Endothelial cell of umbilical vein (primary cell): Measurements from ENCODE around the gene CD93. TPM values are rescaled to one million over a fixed set of nuclear protein-coding genes. Genes with fewer than 3 reads are reported as not detected.
A peak's percentile ranks its signal among the peaks of the same experiment; 100 is the strongest.

Experiments
- BruUV-seq: library from RNA; stranded (reverse); fragments of 400-500 nt; replicated peaks from 2 replicates; lab custom pipeline; 2021; lab: Mats Ljungman, UMichigan
- CTCF ChIA-PET: fragments of 300-600, 350-600 bp; sonication (Branson Sonifier 250); formaldehyde crosslinking; loops from one replicate; lab custom pipeline; 2021; ENCODE audit warnings: antibody characterized with exemption, inconsistent platforms; lab: Charles Lee
- POLR2A ChIA-PET: fragments of 300-600, 350-600 bp; sonication (Branson Sonifier 250); formaldehyde crosslinking; loops from one replicate; lab custom pipeline; 2021; ENCODE audit warnings: antibody characterized with exemption, inconsistent platforms; lab: Charles Lee
- DNase-seq: peaks from one replicate; pipeline ENCODE4 v3.0.0-alpha.2; 2011; ENCODE audit warnings: low read depth, low spot score
- FAIRE-seq: peaks from 2 replicates; lab custom pipeline; 2011; peaks lifted over from hg19 to GRCh38; lab: Jason Lieb, UNC
- H2AFZ ChIP-seq: 2 replicates; pipeline ENCODE4 v1.6.0; 2012; ENCODE audit warnings: low read depth, low read length, control low read depth, inconsistent platforms
- H3K27ac ChIP-seq: 2 replicates; pipeline ENCODE4 v1.5.1; 2011; ENCODE audit warnings: low read depth, mild to moderate bottlenecking, control low read depth, low read length, moderate library complexity; ENCODE audit not compliant: insufficient read depth
- H3K27me3 ChIP-seq, 2 experiments: 2 replicates each; pipeline versions ENCODE4 v1.6.0 to v1.6.1; 2011; ENCODE audit warnings: low read length in 2 of 2, mixed read lengths in 1 of 2; ENCODE audit not compliant: control insufficient read depth in 2 of 2, insufficient read depth in 2 of 2
- H3K36me3 ChIP-seq, 2 experiments: 2 replicates in 1 of 2; 3 replicates in 1 of 2; pipeline ENCODE4 v1.5.1; 2011; ENCODE audit warnings: low read length in 2 of 2, mild to moderate bottlenecking in 1 of 2, moderate library complexity in 1 of 2; ENCODE audit not compliant: control insufficient read depth in 2 of 2, insufficient read depth in 2 of 2; ENCODE audit errors: extremely low read depth in 1 of 2
- H3K4me1 ChIP-seq: 3 replicates; pipeline ENCODE4 v1.5.1; 2011; ENCODE audit warnings: mild to moderate bottlenecking, low read length; ENCODE audit not compliant: control insufficient read depth, insufficient read depth; ENCODE audit errors: extremely low read depth
- H3K4me2 ChIP-seq: 2 replicates; pipeline ENCODE4 v1.6.1; 2011; ENCODE audit warnings: low read length, control low read depth, mixed read lengths; ENCODE audit not compliant: insufficient read depth
- H3K4me3 ChIP-seq, 3 experiments: fragments of 200-600 bp in 1 of 3; sonication (generic), shearing (Covaris generic) in 1 of 3; replicated peaks in 1 of 3; 2 replicates each; pipeline ENCODE4 v1.5.1; 2011 to 2016; ENCODE audit warnings: control low read depth in 3 of 3, low read length in 3 of 3, mild to moderate bottlenecking in 2 of 3, inconsistent platforms in 1 of 3, low read depth in 1 of 3, moderate library complexity in 1 of 3; ENCODE audit not compliant: insufficient read depth in 1 of 3
- H3K79me2 ChIP-seq: 2 replicates; pipeline ENCODE4 v1.6.0; 2012; ENCODE audit warnings: low read length, inconsistent platforms; ENCODE audit not compliant: control insufficient read depth, insufficient read depth
- H3K9ac ChIP-seq: replicated peaks from 2 replicates; pipeline ENCODE3; 2011; ENCODE audit warnings: low read length, control low read depth; ENCODE audit not compliant: insufficient read depth; ENCODE audit errors: extremely low read depth
- H3K9me1 ChIP-seq: replicated peaks from 3 replicates; pipeline ENCODE4 v1.6.0; 2011; ENCODE audit warnings: mild to moderate bottlenecking, low read length; ENCODE audit not compliant: control insufficient read depth, insufficient read depth; ENCODE audit errors: extremely low read depth
- H3K9me3 ChIP-seq: replicated peaks from 2 replicates; pipeline ENCODE4 v1.5.1; 2012; ENCODE audit warnings: low read length, inconsistent platforms; ENCODE audit not compliant: control insufficient read depth, insufficient read depth
- H4K20me1 ChIP-seq: replicated peaks from 2 replicates; pipeline ENCODE3; 2011; ENCODE audit warnings: mild to moderate bottlenecking, low read length; ENCODE audit not compliant: control insufficient read depth, insufficient read depth; ENCODE audit errors: extremely low read depth
- POLR2AphosphoS5 ChIP-seq: IDR thresholded peaks from 2 replicates; pipeline ENCODE4 v1.6.1; 2012; ENCODE audit warnings: low read depth, mild to moderate bottlenecking, control low read depth, low read length, moderate library complexity; ENCODE audit not compliant: insufficient read depth
- dilution Hi-C: fragments of 300-500 bp; cut with MboI; formaldehyde crosslinking; loops from one replicate; pipeline ENCODE4 v1.15.0; 2019; ENCODE audit warnings: low sequenced_read_pairs; ENCODE audit not compliant: extremely low pct_ligation_motif_present
- intact Hi-C: fragments of 100-400 bp; cut with micrococcal nuclease; formaldehyde crosslinking; loops from one replicate; pipeline ENCODE4 v1.10.0; 2022
- polyA plus RNA-seq, 4 experiments: library from polyadenylated mRNA; depleted of rRNA in 3 of 4; stranded (reverse) in 3 of 4; unstranded in 1 of 4; fragments of >200 nt; gene quantifications; 2 replicates each; pipeline versions ENCODE4 v1.2.1 to v1.2.3, GENCODE V29; 2011 to 2012; ENCODE audit warnings: missing spikeins in 1 of 4
- total RNA-seq: library from RNA; stranded (reverse); gene quantifications from 2 replicates; pipeline ENCODE4 v1.2.3, GENCODE V29; 2021
- TF ChIP-seq, protein P1 (sequence below), 2 donors: IDR thresholded peaks; 1 replicate in 1 of 2; 2 replicates in 1 of 2; pipeline ENCODE4 v1.5.1; 2011; ENCODE audit warnings: low read length in 2 of 2, mild to moderate bottlenecking in 2 of 2, moderate library complexity in 2 of 2, control low read depth in 1 of 2, inconsistent platforms in 1 of 2, low read depth in 1 of 2; ENCODE audit not compliant: insufficient read depth in 1 of 2; ENCODE audit errors: extremely low read depth in 1 of 2
- TF ChIP-seq, protein P2 (sequence below): IDR thresholded peaks from 2 replicates; pipeline ENCODE4 v1.6.1; 2011; ENCODE audit not compliant: insufficient read depth, insufficient read length

Gene CD93
- total and polyA plus RNA-seq, 2 donors (not counting 3 experiments of a cell fraction or from before 2014, with no cell fraction given) = 180 to 413 TPM

DNA sequence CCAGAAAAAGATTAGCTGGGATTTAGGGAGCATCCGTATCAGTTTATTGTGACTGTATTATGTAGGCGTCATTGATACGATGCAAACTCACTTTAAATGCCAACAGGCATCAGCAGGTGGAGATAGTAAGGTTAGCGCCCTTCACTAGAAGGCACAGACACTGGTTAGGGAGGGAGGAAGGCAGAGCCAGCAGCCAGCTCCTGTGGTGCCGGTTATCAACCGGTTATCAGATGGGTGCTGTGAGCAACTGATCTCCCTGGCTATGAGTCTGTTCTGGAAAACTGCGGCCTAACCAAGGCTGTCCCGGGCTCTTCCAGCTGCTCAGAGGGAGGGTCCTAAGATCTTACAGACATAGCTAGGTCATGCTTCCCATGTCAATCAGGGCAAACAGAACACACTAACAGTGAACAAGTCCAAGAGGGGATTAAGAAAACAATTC is 47.5 kb upstream of the CD93 start:
- dilution Hi-C loops = no loop called here

More for the DNA sequence above, 47.5 kb upstream of the CD93 start:
- Histone ChIP-seq H3K9me3 (no peaks in the 10 kb centered on the region), H3K9me1 (no peaks in the 10 kb centered on the region), H2AFZ (peak overlapping the region; percentile 29), H3K79me2 (no peaks in the 10 kb centered on the region), H4K20me1 (no peaks in the 10 kb centered on the region), H3K36me3 (no peaks in the 10 kb centered on the region), H3K4me2 (no peak overlapping the region), H3K9ac (peak overlapping the region; percentile 12), H3K4me3 (no peak overlapping the region), H3K27ac (peak overlapping the region; percentile 68), H3K27me3 (no peaks in the 10 kb centered on the region), H3K4me1 (peaks cover 28% of the 10 kb centered on the region)
- TF ChIP-seq, protein P1, sequence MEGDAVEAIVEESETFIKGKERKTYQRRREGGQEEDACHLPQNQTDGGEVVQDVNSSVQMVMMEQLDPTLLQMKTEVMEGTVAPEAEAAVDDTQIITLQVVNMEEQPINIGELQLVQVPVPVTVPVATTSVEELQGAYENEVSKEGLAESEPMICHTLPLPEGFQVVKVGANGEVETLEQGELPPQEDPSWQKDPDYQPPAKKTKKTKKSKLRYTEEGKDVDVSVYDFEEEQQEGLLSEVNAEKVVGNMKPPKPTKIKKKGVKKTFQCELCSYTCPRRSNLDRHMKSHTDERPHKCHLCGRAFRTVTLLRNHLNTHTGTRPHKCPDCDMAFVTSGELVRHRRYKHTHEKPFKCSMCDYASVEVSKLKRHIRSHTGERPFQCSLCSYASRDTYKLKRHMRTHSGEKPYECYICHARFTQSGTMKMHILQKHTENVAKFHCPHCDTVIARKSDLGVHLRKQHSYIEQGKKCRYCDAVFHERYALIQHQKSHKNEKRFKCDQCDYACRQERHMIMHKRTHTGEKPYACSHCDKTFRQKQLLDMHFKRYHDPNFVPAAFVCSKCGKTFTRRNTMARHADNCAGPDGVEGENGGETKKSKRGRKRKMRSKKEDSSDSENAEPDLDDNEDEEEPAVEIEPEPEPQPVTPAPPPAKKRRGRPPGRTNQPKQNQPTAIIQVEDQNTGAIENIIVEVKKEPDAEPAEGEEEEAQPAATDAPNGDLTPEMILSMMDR (IDR thresholded peaks at IDR 0.05; ENCODE audit: extremely low read depth in 1 of 2, insufficient read depth in 1 of 2, low read depth in 1 of 2, low read length in 2 of 2) = no peak
- TF ChIP-seq, protein P2, sequence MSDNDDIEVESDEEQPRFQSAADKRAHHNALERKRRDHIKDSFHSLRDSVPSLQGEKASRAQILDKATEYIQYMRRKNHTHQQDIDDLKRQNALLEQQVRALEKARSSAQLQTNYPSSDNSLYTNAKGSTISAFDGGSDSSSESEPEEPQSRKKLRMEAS = no peak
- no peak for TF ChIP-seq POLR2AphosphoS5
- DNase-seq (peak; percentile 27), FAIRE-seq (no peak)
- ChIA-PET POLR2A (interaction anchor here (1.4 to 1.6 kb wide), 2 partner anchors 48 to 83 kb away, joined by 3 to 11 read pairs; partner anchors contain the start of gene CD93), CTCF (interaction anchor here (0.7 to 3.3 kb wide), 10 partner anchors 10 to 207 kb away, joined by 3 to 18 read pairs (median 4); partner anchors contain the start of gene CD93)
- BruUV-seq = TSS peak; percentile 77
- intact Hi-C loops = loop anchor here (1.0 kb wide), 1 partner anchor 30 kb away; no protein-coding TSS in a partner anchor
